ENCODE measurements around the gene PPP1R13B.

PPP1R13B gene

GRCh38 chr14:103772078-103772712 lies 75.2 kb downstream of the PPP1R13B start:
- DNase-seq = no peak

DNA sequence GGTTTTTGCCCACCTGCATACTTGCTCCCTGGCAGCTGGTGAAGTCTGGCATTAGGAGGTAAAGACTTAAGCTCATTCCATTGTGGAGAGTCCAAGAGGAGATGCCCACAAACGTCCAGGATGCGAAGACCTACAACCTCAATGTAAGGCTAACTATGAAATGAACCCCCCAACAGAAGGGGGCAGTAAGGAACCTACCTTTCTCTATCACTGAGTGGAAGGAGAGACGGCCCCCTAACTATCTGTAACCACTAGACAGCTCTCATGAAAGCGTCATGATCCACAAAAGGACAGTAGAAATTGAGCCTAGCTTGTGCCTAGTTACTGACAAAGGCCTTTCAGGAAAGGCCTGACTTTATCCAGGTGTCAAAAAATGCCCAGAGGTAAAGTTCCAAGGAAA lies 76.5 kb downstream of the PPP1R13B start:
- DNase-seq = no peak

GRCh38 chr14:103770500-103770899 lies 76.9 kb downstream of the PPP1R13B start:
- DNase-seq = no peak

DNA sequence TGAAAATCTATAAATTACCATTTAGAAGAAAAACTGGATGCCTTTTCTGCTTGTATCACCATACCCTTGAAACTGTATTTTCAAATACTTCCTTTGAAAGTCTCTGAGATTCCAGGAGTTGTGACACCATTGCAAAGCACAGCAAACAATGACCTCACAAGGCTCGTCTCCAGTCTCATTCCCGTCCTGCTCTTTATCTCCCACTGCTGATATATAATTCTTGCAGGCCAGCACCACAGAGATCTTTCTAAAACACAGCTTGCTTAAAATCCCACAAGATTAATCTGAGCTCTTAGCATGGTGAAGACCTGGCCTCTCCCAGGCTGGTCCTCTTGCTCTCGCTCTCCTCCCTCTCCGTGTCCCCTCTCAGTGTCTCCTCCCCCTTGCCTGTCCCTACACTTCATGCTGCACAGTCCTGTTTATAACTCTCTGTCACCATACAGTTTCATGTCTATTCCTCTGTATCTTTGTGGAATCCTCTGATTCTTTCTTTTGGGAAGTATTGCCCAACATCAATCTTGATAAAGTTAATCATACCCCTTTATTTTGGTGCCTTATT lies 80.0 kb downstream of the PPP1R13B start:
- DNase-seq = no peak

DNA sequence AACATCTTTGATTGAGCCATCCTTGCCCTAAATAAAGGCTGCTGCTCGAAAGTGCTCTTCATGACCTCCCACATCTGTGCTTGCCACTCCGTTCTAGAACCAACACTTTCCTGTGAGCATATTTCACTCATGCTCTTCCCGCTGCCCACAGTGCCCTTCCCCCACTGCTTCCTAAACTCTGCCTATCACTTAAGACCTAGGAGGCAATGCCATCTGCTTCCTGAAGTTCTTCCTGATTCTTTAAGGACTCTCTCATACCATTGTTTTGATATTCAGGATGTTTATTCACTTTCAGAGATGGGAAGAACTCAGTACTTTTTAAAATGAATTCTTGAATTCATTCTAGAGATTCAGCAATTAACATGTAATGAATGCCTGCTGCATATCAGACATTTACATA lies 81.8 kb downstream of the PPP1R13B start:
- DNase-seq = no peak

GRCh38 chr14:103763730-103764488 lies 83.5 kb downstream of the PPP1R13B start:
- DNase-seq = no peak

- DNase-seq = no peak
Measured at GRCh38 chr14:103762541-103762940, 84.8 kb downstream of the PPP1R13B start.

GRCh38 chr14:103762036-103762435 lies 85.3 kb downstream of the PPP1R13B start:
- no peak for DNase-seq

GRCh38 chr14:103758059-103758776 lies 89.2 kb downstream of the PPP1R13B start:
- DNase-seq = no peak

GRCh38 chr14:103755060-103755459 lies 92.3 kb downstream of the PPP1R13B start:
- no peak for DNase-seq

DNA sequence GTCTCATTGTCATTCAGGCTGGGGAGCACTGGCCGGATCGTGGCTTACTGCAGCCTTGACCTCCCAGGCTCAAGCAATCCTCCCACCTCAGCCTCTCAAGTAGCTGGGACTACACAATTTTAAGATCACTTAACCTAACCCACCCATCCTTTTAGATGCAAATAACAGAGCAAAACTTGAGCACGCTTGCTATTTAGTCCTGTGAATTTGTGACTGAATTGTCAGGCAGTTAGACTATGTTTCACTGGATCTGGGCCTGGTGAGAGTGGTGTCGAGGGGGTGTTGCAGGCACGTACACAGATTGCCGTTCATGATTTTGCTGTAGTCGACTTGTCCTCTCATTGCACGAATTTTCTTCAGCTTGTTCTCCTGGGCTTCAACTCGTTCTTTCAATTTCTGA lies 93.6 kb downstream of the PPP1R13B start:
- no peak for DNase-seq

- DNase-seq = no peak
Measured at GRCh38 chr14:103749860-103750259, 97.5 kb downstream of the PPP1R13B start.

DNA sequence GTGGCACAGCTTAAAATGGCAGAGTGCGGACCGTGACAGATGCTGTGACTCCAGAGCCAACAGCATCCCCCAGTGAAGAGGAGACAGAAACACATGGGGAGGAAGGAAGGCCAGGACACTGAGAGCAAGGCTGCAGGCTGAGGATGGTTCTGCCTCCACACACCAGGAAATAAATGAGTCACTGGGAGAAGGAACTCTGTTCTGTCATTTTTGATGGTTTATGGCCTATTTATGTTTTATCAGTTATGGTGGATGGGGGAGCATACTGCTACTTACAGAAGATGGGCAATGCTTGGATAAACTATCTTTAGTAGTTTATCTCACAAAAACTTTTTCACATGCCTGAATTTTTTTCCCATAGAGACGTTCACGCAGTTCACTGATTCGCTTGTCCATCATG lies 97.9 kb downstream of the PPP1R13B start:
- DNase-seq = no peak

- DNase-seq = peak; percentile 51
Measured at GRCh38 chr14:103748534-103748857, 98.9 kb downstream of the PPP1R13B start.

GRCh38 chr14:103746701-103747100 lies 100.7 kb downstream of the PPP1R13B start:
- no peak for DNase-seq

GRCh38 chr14:103745424-103745823 lies 102.0 kb downstream of the PPP1R13B start:
- no peak for DNase-seq

DNA sequence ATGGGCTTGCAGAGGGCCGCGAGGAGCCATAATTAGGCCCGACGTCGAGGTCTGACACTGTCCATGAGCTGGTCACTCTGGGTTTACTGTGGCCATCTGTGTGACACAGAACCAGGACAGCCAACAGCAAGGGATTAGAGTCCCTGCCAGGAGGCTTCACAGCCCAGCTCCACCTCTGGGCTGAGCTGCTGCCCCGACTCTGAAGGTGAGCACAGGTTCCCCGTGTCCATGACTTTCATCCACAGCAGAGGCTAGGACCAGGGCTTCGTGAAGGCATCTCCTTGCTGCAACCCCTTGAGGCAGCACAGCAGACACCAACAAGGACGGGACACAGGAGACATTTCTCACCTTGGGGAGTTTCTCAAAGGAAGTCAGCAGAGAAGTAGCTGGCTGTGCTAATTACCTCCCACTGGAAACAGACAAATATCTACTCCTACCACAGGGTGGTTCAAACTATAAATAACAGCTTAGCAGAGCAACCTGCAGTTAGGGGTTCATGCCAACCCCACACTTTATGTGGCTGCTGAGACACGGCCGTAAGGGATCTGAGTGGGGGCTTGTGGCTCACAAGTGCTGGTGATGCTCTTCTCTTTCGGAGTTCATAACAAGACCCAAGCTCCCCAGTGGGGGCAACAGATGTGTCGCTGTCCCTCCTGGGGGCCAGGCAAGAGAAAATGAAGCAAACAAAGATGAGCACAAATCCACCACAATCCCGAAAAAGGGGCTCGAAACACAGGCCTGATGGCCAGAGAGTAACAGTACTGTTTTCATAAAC lies 102.6 kb downstream of the PPP1R13B start:
- no peak for DNase-seq

DNA sequence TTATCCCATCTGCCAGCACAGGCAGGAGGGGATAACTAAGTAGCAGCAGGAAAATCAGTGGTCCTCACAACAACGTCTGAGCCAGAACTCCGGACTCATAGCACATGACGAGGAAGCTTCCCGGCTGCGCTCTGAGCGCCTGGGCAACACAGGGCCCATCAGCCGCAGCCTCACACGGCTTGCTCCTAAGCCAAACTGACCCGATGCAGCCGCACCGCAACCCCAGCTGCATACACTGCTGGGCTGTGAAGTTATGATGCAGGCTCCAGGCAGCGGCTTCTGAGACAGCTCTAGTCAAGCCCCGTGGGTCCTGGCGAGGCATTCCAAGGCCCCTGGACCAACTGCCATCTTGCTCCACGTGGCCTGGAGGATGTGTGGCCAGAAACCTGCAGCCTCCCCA lies 103.7 kb downstream of the PPP1R13B start:
- DNase-seq = no peak

DNA sequence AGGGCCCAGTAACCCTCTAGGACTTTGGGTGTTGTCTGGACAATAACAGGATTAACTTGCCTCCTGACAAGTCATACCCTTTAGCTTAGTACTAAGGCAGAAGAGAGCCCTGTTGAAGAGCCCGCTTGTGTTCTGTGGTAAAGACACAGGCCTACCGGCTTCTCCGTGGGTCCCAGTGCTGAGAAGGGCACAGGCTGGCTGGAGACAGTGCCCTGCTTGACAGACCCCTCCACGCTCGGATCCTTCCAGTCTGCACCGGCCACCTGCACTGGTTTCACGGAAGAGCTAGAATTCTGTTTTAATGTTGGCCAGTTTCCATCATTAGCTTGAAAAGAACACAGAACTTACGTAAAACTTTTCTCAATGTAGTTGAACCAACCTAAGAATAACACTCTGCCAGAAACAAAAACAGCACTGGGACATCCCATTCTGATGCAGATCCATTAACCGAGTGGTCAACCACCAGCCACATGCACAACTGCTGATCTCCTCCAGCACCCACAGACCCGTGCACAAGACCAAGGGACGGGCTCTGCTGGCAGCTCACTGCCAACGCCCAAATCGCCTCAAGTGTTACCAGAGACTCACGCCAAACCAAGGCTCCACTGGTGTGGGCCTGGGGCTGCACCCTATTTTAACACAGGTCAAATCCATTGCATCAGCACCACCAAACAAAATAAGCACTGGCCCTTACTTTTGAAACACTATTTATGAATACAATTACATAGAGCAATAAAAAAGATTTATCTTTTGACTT lies 104.7 kb downstream of the PPP1R13B start:
- no peak for DNase-seq

GRCh38 chr14:103741876-103742275 lies 105.5 kb downstream of the PPP1R13B start:
- no peak for DNase-seq

GRCh38 chr14:103740991-103741689 lies 106.2 kb downstream of the PPP1R13B start:
- no peak for DNase-seq
